SK-N-SH (cell line): Measurements from ENCODE around the gene C5orf52.
"Not testable (repeated sequence)": the region's sequence is repeated elsewhere in the genome, so short reads cannot be mapped to it uniquely, and the experiment has no call there.

Experiments used
- CHD2 ChIP-seq: fragments of 150-350 bp; IDR thresholded peaks from 2 replicates; pipeline ENCODE4 v1.6.1; 2018; ENCODE audit warnings: low read length; ENCODE audit not compliant: partially characterized antibody
- ELF1 ChIP-seq: IDR thresholded peaks from 2 replicates; pipeline ENCODE4 v1.4.0; 2012
- EP300 ChIP-seq, 2 experiments: IDR thresholded peaks; 2 replicates each; pipeline versions ENCODE4 v1.4.0 to v1.6.1; 2012; ENCODE audit warnings: borderline replicate concordance in 1 of 2, low read depth in 1 of 2, low read length in 1 of 2
- EZH2phosphoT487 ChIP-seq: fragments of 200-600 bp; sonication (generic); IDR thresholded peaks from 2 replicates; pipeline ENCODE4 v1.6.1; 2017; ENCODE audit warnings: low read depth, mixed run types, mild to moderate bottlenecking, antibody characterized with exemption, moderate library complexity, borderline replicate concordance
- NFIC ChIP-seq: IDR thresholded peaks from 2 replicates; pipeline ENCODE4 v1.4.0; 2012; ENCODE audit warnings: borderline replicate concordance
- POLR2AphosphoS5 ChIP-seq: IDR thresholded peaks from 2 replicates; pipeline ENCODE4 v1.6.1; 2012; ENCODE audit warnings: low read depth, low read length
- RFX5 ChIP-seq: IDR thresholded peaks from 2 replicates; pipeline ENCODE4 v1.6.1; 2012; ENCODE audit warnings: mild to moderate bottlenecking, improper control_type of control experiment, low read length
- TAF1 ChIP-seq: IDR thresholded peaks from 2 replicates; pipeline ENCODE4 v1.6.1; 2012; ENCODE audit warnings: low read depth, mild to moderate bottlenecking, low read length, moderate library complexity, borderline replicate concordance
- YY1 ChIP-seq: IDR thresholded peaks from 2 replicates; pipeline ENCODE4 v1.4.0; 2012; ENCODE audit warnings: low read depth, mild to moderate bottlenecking
- TF ChIP-seq, protein P1 (sequence below): IDR thresholded peaks from 2 replicates; pipeline ENCODE4 v1.4.0; 2012; ENCODE audit warnings: low read depth
- TF ChIP-seq, protein P2 (sequence below): fragments of 200-600 bp; sonication (generic); IDR thresholded peaks from 2 replicates; pipeline ENCODE4 v1.6.1; 2017; ENCODE audit warnings: antibody characterized with exemption, mild to moderate bottlenecking, moderate library complexity

DNA sequence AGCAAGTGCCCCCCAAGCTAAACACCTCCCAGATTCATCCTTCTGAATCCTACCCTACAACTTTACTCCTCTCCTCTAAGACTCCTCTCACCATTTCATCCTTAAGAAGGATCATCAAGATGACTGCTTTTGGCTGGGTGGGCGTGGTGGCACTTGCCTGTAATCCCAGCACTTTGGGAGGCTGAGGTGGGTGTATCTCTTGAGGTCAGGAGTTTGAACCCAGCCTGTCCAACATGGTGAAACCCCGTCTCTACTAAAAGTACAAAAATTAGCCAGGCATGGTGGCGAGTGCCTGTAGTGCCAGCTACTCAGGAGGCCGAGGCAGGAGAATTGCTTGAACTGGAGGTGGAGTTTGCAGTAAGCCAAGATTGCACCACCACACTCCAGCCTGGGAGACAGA, 3.0 kb downstream of the C5orf52 start:
- not testable (repeated sequence) for TF ChIP-seq TAF1; NFIC; POLR2AphosphoS5; ELF1; CHD2; RFX5; EP300 (IDR thresholded peaks at IDR 0.05; ENCODE audit: borderline replicate concordance in 1 of 2, low read depth in 1 of 2, low read length in 1 of 2); EZH2phosphoT487; YY1
- TF ChIP-seq, protein P1, sequence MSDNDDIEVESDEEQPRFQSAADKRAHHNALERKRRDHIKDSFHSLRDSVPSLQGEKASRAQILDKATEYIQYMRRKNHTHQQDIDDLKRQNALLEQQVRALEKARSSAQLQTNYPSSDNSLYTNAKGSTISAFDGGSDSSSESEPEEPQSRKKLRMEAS, result not testable (repeated sequence)
- TF ChIP-seq, protein P2, sequence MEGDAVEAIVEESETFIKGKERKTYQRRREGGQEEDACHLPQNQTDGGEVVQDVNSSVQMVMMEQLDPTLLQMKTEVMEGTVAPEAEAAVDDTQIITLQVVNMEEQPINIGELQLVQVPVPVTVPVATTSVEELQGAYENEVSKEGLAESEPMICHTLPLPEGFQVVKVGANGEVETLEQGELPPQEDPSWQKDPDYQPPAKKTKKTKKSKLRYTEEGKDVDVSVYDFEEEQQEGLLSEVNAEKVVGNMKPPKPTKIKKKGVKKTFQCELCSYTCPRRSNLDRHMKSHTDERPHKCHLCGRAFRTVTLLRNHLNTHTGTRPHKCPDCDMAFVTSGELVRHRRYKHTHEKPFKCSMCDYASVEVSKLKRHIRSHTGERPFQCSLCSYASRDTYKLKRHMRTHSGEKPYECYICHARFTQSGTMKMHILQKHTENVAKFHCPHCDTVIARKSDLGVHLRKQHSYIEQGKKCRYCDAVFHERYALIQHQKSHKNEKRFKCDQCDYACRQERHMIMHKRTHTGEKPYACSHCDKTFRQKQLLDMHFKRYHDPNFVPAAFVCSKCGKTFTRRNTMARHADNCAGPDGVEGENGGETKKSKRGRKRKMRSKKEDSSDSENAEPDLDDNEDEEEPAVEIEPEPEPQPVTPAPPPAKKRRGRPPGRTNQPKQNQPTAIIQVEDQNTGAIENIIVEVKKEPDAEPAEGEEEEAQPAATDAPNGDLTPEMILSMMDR, result not testable (repeated sequence)
